CD4-positive, alpha-beta T cell treated with Interleukin-15 for 1 hour (primary cell): ENCODE results near the gene CD6.
"Not testable (repeated sequence)": the region's sequence is repeated elsewhere in the genome, so short reads cannot be mapped to it uniquely, and the experiment has no call there.

Experiments used
- DNase-seq: peaks from one replicate; pipeline ENCODE4 v3.0.0-alpha.2; 2020

CD6 gene

DNA sequence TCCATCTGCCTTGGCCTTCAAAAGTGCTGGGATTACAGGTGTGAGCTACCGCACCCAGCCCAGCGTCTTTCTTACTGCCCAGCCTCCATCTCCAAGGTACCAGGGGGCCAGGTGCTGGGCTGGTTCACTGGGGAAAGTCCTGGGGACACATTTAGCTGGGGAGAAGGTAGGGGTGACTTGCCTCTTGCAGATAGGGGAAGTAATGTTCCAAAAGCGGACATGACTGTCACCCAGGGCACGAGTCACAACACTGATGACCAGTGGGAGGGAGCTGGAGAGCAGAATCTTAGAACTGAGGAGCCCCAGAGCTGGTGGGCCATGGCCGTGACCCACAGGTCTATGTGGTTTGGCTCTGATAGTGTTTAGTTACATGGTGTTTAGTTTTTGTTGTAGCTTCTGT, 17.1 kb upstream of the CD6 start:
- peak; percentile 74 for DNase-seq

DNA sequence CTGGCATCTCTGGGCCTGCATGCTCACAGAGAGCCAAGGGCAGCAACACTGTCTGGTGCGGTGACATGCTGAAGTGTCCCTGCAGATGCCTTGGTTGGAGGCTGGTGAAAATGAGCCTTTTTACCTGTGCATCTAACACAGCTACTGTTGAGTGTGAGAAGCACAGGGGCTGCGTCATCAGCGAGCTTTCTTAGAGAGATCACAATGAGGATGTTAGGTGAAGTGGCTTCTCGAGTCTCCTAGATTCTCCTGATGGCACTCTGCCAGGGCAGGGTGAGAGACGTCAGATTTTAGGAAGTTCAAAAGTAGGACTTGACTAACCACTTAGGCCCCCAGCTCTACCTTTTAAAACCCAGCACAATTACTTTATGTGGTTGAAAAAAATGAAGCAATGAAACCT, 15.9 kb upstream of the CD6 start:
- DNase-seq, result peak; percentile 56

DNA sequence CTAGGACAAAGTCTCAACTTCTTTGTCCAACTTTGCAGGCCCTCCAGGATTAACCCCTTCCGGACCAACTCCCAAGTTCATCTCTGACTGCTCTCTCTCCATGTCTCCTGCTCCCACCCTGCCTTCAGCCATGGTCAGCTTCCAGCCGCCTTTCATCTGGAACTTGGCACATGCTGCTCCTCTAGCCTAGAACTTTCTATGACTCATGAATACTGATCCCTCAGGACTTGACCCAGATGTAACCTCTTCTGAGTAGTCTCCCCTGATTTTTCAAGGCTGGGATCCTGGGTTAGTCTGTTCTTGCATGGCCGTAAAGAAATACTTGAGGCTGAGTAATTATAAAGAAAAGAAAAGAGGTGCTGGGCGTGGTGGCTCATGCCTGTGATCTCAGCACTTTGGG, 14.3 kb upstream of the CD6 start:
- DNase-seq, result no peak

- DNase-seq, result no peak
Measured at GRCh38 chr11:60959431-60959830, 12.0 kb upstream of the CD6 start.

GRCh38 chr11:60960405-60960804, 11.1 kb upstream of the CD6 start:
- DNase-seq, result no peak

- DNase-seq, result no peak
Measured at GRCh38 chr11:60964801-60965200, 6.7 kb upstream of the CD6 start.

GRCh38 chr11:60966890-60967289, 4.6 kb upstream of the CD6 start:
- DNase-seq, result no peak

GRCh38 chr11:60968223-60968622, 3.3 kb upstream of the CD6 start:
- DNase-seq, result no peak

DNA sequence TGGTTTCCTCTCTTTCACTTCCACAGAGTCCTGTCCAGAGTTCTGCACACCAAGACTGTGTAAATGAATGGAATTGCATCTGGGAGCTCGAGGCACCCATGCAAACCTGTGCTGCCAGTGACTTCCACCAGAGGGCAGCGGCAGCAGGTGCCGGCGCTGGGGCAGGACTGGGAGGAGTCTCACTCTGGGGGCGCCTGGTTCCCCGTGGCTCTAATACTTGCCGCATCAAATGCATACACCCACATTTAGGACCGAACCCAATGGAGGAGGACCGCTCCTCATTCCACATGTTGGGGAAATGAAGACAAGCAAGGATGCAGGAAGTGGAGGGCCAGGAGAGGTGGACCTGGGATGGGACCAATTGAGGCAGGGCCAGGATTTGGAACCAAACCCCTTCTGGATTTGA, 1.1 kb upstream of the CD6 start:
- DNase-seq, result peak; percentile 78

DNA sequence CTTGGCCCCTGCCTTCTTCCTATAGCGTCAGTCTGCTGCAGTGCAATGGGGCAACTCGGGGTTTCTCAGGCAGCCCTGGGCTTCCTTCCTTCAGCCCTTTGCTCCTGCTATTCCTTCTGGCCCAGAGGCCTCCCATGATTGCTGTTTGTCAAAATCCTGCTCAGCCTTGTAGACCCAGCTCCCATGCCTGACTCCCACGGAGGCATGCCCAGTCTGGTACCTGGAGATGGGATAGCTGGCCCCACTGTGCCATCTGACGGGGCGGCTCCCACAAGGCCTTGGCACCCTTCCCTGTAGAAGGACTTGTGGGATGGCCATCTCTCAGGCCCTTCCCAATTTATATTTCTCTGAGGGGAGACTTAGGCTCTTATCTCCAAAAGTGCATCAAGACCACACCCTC, 590 bp upstream of the CD6 start:
- DNase-seq, result no peak

GRCh38 chr11:60972182-60973030, 926 bp downstream of the CD6 start:
- peak; percentile 53 for DNase-seq

GRCh38 chr11:60973699-60974098, 2.2 kb downstream of the CD6 start:
- DNase-seq, result no peak

DNA sequence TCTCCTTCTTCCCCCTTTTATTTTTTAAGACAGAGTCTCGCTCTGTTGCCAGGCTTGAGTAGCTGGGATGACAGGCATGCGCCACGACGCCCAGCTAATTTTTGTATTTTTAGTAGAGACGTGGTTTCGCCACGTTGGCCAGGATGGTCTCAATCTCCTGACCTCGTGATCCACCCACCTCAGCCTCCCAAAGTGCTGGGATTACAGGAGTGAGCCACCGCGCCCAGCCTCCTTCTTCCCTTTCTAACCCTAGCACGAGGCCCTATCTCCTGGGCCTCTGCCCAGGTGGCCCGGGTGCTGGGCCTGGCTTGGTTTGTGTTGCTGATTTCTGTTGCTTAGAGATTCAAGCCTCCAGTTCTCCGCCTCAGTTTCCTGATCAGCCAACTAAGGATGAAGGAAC, 2.8 kb downstream of the CD6 start:
- DNase-seq, result not testable (repeated sequence)

DNA sequence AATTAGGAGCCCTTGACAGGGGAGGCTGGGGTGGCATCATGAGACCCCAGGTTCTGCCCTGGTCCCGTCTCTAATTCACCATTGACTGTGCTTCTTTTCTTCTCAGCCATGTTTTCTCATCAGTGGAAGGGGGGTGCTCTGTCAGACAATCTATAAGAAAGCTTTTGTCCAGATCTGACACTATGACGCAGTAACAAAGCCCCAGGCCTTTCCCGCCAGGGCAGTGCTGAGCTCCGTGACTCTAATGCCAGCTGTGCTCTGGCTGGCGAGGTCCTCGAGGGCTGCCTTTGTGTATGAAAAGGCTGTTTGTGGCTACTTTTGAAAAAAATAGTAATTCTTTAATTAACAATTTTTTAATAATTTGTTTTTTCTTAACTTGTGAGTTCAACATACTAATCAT, 3.2 kb downstream of the CD6 start:
- no peak for DNase-seq

DNA sequence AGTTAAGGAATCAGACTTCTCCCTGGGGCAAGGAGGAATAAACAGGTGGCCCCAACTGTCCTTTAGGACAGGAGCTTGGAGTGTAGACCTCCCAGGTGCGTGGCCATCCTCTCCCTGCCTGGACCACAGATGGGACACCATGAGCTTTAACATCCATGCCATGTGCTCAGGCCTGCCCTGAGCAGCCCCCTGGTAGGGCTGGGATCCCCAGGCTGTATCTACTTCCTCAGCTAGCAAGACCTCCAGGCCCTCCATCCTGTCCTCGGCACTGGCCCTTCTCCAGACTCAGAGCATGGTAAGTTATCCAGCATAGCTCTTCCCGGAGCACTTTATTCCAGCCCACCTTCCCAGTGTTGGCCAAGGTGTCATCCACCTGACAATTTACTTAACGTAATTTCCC, 5.7 kb downstream of the CD6 start:
- no peak for DNase-seq

- no peak for DNase-seq
Measured at GRCh38 chr11:60977836-60978235, 6.4 kb downstream of the CD6 start.

DNA sequence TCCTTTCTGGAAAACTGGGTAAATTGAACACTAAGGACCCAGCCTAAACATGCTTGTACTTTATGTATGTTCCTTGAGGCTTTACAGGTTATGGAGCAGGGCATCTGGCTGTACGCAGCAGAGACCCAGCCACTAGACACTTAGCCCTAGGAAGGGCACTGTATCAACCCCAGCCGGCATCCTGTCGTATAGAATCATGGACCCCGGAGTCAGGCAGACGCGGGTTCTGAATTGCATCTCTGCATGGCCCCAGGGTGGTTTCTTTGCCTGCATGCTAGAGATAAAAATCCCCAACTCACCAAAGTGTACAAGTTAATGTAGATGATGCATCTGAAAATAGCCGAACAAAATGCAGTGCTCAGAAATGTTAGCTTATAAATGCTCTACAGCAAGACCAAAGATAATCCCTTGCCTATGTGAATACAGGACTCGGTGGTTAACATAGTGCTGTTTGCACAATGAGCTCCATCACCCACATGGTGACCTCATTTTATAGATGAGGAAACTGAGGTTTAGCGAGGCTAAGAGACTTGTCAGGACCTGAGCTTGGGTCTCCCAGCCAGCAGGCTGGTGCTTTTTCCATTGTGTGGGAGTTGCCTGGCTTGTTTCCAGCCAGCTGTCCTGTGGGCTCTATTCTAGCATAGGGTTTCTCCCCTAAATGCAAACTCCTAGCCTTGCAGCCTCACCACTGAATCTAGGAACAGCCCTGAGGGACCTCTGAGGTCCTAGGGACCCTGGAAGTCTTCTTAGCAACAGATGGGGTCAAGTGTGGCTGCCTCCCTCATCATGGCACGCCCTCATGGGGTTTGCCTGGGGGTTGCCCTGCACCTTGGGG, 7.3 kb downstream of the CD6 start:
- no peak for DNase-seq

- DNase-seq, result no peak
Measured at GRCh38 chr11:60981515-60981914, 10.0 kb downstream of the CD6 start.

DNA sequence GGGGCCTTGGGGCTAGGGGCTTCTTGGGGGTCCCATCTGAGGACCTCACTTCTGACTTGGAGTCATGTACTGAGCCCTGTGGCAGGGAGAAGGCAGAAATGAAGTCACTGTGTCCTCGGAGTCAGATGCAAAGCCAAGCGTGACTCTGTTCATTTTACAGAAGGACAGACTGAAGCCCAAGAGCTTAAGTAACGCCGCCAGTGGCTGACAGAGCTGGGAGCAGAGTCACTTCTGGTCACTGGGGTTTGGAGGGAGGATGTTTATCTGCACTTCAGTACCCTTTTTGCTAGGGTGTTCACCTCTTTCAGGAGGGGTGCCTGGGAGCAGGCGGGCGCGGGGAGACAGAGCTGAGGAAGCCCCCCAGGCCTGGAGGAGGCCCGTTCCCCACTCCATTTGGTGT, 10.7 kb downstream of the CD6 start:
- no peak for DNase-seq

- no peak for DNase-seq
Measured at GRCh38 chr11:60984149-60984548, 12.7 kb downstream of the CD6 start.

- DNase-seq, result no peak
Measured at GRCh38 chr11:60984636-60985035, 13.2 kb downstream of the CD6 start.

DNA sequence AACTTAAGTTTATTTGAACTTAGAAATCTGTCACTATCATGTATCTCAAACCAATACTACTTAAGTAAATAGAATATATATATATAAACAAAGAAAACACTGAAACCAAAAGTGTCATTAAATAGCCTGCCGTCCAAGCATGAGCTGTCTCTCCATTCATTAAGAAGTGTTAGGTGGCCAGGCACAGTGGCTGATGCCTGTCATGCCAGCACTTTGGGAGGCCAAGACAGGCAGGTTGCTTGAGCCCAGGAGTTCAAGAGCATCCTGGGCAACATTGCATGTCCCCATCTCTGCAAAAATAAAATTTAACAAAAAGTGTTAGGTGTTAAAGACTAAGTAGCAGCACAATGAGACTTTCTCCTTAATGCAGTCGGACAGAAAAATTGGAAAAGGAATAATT, 14.0 kb downstream of the CD6 start:
- DNase-seq, result no peak

DNA sequence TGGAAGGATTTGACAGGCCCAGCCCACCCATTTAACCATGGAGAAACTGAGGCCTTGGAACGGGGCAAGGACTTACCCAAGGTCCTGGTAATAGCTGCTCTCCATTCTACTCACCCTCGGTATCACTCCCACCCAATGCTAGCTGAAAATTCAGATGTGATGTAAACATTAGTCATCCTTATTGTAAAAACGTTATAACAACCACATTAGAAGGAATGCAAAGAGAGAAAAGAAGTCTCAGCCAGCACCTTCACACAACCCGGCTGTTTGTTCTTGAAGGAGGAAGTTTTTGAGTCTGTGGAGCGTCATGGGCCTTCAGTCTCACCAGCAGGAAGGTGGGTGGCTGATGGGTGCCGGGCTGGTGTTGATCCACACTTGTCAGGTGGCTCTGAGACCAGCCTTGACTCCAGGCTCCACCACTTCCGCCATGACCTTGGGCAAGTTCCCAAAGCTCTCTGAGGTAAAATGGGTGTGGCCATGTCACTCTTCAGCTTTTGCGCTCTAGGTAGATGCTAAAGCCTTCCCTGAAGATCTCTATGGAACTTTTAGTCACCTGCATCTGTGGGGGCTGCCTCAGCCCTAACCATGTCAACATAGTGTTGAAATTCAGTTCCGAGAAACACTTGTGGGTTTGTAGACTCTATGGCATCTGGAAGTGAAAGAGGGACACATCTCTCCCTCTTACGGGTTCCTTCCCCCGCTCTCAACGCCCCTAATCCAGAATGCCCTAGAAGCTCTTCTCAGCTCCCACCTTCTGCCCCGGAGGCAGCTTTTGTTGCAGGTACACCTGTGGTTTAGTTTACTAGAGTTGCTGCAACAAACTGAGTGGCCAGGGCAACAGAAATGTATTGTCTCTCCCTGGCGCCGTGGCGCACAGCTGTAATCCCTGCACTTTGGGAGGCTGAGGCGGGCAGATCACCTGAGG, 14.8 kb downstream of the CD6 start:
- peak; percentile 94 for DNase-seq
